HepG2 (cell line): Measurements from ENCODE around the gene SYCE3. TPM values are rescaled to one million over a fixed set of nuclear protein-coding genes. Genes with fewer than 3 reads are reported as not detected.
A peak's percentile ranks its signal among the peaks of the same experiment; 100 is the strongest.

Source experiments
- DPF2 ChIP-seq: sonication (generic); formaldehyde crosslinking; IDR thresholded peaks from 2 replicates; pipeline ENCODE4 v1.4.0; 2020; ENCODE audit warnings: mild to moderate bottlenecking, low read depth, missing genetic modification reagents, borderline replicate concordance
- GABPB1 ChIP-seq: IDR thresholded peaks from 2 replicates; pipeline ENCODE4 v1.6.1; 2016; ENCODE audit warnings: mild to moderate bottlenecking, missing genetic modification reagents, moderate library complexity, missing compliant biosample characterization
- GZF1 ChIP-seq: sonication (generic); formaldehyde crosslinking; IDR thresholded peaks from 2 replicates; pipeline ENCODE4 v1.5.1; 2020; ENCODE audit warnings: mild to moderate bottlenecking, missing genetic modification reagents
- HCFC1 ChIP-seq: fragments of 150-350 bp; IDR thresholded peaks from 2 replicates; pipeline ENCODE4 v1.6.1; 2014; ENCODE audit warnings: low read depth, low read length
- KLF11 ChIP-seq: IDR thresholded peaks from 2 replicates; pipeline ENCODE4 v1.6.1; 2016; ENCODE audit warnings: missing compliant biosample characterization
- LBX2 ChIP-seq: sonication (generic); formaldehyde crosslinking; IDR thresholded peaks from 2 replicates; pipeline ENCODE4 v1.5.0; 2020; ENCODE audit warnings: missing genetic modification reagents, mild to moderate bottlenecking, borderline replicate concordance
- MYC ChIP-seq: sonication (generic); formaldehyde crosslinking; IDR thresholded peaks from 2 replicates; pipeline ENCODE4 v1.9.0; 2021; ENCODE audit warnings: missing genetic modification reagents, borderline replicate concordance
- NFATC3 ChIP-seq: sonication (generic); formaldehyde crosslinking; IDR thresholded peaks from 2 replicates; pipeline ENCODE4 v1.5.1; 2020; ENCODE audit warnings: mild to moderate bottlenecking, missing genetic modification reagents
- PHF5A ChIP-seq: IDR thresholded peaks from one replicate; pipeline ENCODE4 v1.6.1; 2018; ENCODE audit warnings: low read depth, missing genetic modification reagents; ENCODE audit not compliant: unreplicated experiment
- REL ChIP-seq: sonication (generic); formaldehyde crosslinking; conservative IDR thresholded peaks from 2 replicates; pipeline ENCODE4 v1.8.0; 2022; ENCODE audit warnings: mild to moderate bottlenecking, missing genetic modification reagents, moderate library complexity
- RXRB ChIP-seq: IDR thresholded peaks from 2 replicates; pipeline ENCODE4 v1.6.1; 2016; ENCODE audit warnings: borderline replicate concordance, missing genetic modification reagents, missing compliant biosample characterization
- SAFB2 ChIP-seq: sonication (generic); formaldehyde crosslinking; IDR thresholded peaks from 2 replicates; pipeline ENCODE4 v1.5.1; 2020; ENCODE audit warnings: missing genetic modification reagents, low read depth, mild to moderate bottlenecking, borderline replicate concordance
- SOX13 ChIP-seq, 3 experiments: fragments of 450-650 bp in 1 of 3; sonication (generic) in 1 of 3; formaldehyde crosslinking in 1 of 3; IDR thresholded peaks in 2 of 3; conservative IDR thresholded peaks in 1 of 3; 2 replicates each; pipeline versions ENCODE4 v1.5.0 to v1.6.1; 2016 to 2020; ENCODE audit warnings: antibody characterized with exemption in 1 of 3, mild to moderate bottlenecking in 1 of 3, missing compliant biosample characterization in 1 of 3, missing genetic modification reagents in 1 of 3, moderate library complexity in 1 of 3
- SRSF1 ChIP-seq: fragments of 200-400 bp; formaldehyde crosslinking; optimal IDR thresholded peaks from 2 replicates; pipeline ENCODE3; 2017; ENCODE audit warnings: mild to moderate bottlenecking, low read depth, low read length, moderate library complexity
- TAF15 ChIP-seq: fragments of 200-400 bp; formaldehyde crosslinking; IDR thresholded peaks from one replicate; pipeline ENCODE4 v1.6.1; 2018; ENCODE audit warnings: mild to moderate bottlenecking, low read depth, low read length; ENCODE audit not compliant: poor library complexity, severe bottlenecking
- THAP7 ChIP-seq: sonication (generic); formaldehyde crosslinking; IDR thresholded peaks from 2 replicates; pipeline ENCODE4 v1.8.1; 2023; ENCODE audit warnings: mild to moderate bottlenecking, missing genetic modification reagents
- TRIM24 ChIP-seq: sonication (generic); formaldehyde crosslinking; IDR thresholded peaks from 2 replicates; pipeline ENCODE4 v1.8.0; 2022; ENCODE audit warnings: mild to moderate bottlenecking, missing genetic modification reagents
- ZBTB38 ChIP-seq: sonication (generic); formaldehyde crosslinking; IDR thresholded peaks from 2 replicates; pipeline ENCODE4 v1.5.1; 2020; ENCODE audit warnings: mild to moderate bottlenecking, missing genetic modification reagents
- ZNF124 ChIP-seq: sonication (generic); formaldehyde crosslinking; IDR thresholded peaks from 2 replicates; pipeline ENCODE4 v1.4.0; 2020; ENCODE audit warnings: missing genetic modification reagents
- ZNF205 ChIP-seq: IDR thresholded peaks from 2 replicates; pipeline ENCODE4 v1.6.1; 2018; ENCODE audit warnings: missing biosample characterization, missing genetic modification reagents
- ZNF282 ChIP-seq: fragments of 450-650 bp; IDR thresholded peaks from 2 replicates; pipeline ENCODE4 v1.6.1; 2018; ENCODE audit not compliant: partially characterized antibody
- ZNF556 ChIP-seq: sonication (generic); formaldehyde crosslinking; IDR thresholded peaks from 2 replicates; pipeline ENCODE4 v1.4.0; 2020; ENCODE audit warnings: mild to moderate bottlenecking, missing genetic modification reagents, borderline replicate concordance
- ZNF83 ChIP-seq: sonication (generic); formaldehyde crosslinking; IDR thresholded peaks from 2 replicates; pipeline ENCODE4 v1.4.0; 2020; ENCODE audit warnings: missing genetic modification reagents, mild to moderate bottlenecking, borderline replicate concordance
- polyA plus RNA-seq, 8 experiments: library from polyadenylated mRNA; depleted of rRNA in 3 of 8; stranded (reverse) in 7 of 8; unstranded in 1 of 8; fragments of >200 nt; fragmentation: Illumina TruSeq in 4 of 8; extraction: Trizol in 4 of 8; gene quantifications; 2 replicates each; pipeline versions ENCODE4 v1.2.1 to v1.2.3, GENCODE V29; 2011 to 2016; ENCODE audit warnings: low read depth in 4 of 8, missing spikeins in 1 of 8, mixed read lengths in 1 of 8; ENCODE audit not compliant: insufficient read depth in 1 of 8
- total RNA-seq, 5 experiments: library from RNA; depleted of rRNA; stranded (reverse); fragments of >200 nt; fragmentation: Illumina TruSeq; extraction: Trizol; gene quantifications; 2 replicates each; pipeline ENCODE4 v1.2.3, GENCODE V29; 2016; ENCODE audit warnings: low read depth in 1 of 5
- TF ChIP-seq, protein P1 (sequence below): sonication (generic); formaldehyde crosslinking; IDR thresholded peaks from 2 replicates; pipeline ENCODE4 v1.4.0; 2020; ENCODE audit warnings: missing genetic modification reagents, borderline replicate concordance
- TF ChIP-seq, protein P2 (sequence below): sonication (generic); formaldehyde crosslinking; IDR thresholded peaks from 2 replicates; pipeline ENCODE4 v1.4.0; 2020; ENCODE audit warnings: missing genetic modification reagents, borderline replicate concordance

SYCE3 gene
- total and polyA plus RNA-seq, 2 of the 13 experiments (the other 11 are each of a cell fraction or from before 2014, with no cell fraction given) = not detected

GRCh38 chr22:50529897-50530579, 32.7 kb downstream of the SYCE3 start, which contains the start of gene TYMP (continued):
- peak; percentile 13; the same call in 1 of the 2 replicates for TF ChIP-seq SAFB2
- TF ChIP-seq RXRB (CRISPR knock-in tag) = no peak; the same call in none of the 2 replicates
- no peak for TF ChIP-seq NFATC3 (CRISPR knock-in tag)
- TF ChIP-seq, protein P1, sequence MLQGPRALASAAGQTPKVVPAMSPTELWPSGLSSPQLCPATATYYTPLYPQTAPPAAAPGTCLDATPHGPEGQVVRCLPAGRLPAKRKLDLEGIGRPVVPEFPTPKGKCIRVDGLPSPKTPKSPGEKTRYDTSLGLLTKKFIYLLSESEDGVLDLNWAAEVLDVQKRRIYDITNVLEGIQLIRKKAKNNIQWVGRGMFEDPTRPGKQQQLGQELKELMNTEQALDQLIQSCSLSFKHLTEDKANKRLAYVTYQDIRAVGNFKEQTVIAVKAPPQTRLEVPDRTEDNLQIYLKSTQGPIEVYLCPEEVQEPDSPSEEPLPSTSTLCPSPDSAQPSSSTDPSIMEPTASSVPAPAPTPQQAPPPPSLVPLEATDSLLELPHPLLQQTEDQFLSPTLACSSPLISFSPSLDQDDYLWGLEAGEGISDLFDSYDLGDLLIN (CRISPR knock-in tag) = peak; percentile 95
- TF ChIP-seq, protein P2, sequence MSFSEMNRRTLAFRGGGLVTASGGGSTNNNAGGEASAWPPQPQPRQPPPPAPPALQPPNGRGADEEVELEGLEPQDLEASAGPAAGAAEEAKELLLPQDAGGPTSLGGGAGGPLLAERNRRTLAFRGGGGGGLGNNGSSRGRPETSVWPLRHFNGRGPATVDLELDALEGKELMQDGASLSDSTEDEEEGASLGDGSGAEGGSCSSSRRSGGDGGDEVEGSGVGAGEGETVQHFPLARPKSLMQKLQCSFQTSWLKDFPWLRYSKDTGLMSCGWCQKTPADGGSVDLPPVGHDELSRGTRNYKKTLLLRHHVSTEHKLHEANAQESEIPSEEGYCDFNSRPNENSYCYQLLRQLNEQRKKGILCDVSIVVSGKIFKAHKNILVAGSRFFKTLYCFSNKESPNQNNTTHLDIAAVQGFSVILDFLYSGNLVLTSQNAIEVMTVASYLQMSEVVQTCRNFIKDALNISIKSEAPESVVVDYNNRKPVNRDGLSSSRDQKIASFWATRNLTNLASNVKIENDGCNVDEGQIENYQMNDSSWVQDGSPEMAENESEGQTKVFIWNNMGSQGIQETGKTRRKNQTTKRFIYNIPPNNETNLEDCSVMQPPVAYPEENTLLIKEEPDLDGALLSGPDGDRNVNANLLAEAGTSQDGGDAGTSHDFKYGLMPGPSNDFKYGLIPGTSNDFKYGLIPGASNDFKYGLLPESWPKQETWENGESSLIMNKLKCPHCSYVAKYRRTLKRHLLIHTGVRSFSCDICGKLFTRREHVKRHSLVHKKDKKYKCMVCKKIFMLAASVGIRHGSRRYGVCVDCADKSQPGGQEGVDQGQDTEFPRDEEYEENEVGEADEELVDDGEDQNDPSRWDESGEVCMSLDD (CRISPR knock-in tag) = peak; percentile 70
- TF ChIP-seq SRSF1 = no peak
- no peak for TF ChIP-seq TAF15
- TF ChIP-seq LBX2 (CRISPR knock-in tag) = no peak
- TF ChIP-seq ZBTB38 (CRISPR knock-in tag) = peak; percentile 6
- no peak for TF ChIP-seq ZNF124 (CRISPR knock-in tag)
- no peak for TF ChIP-seq KLF11
- TF ChIP-seq DPF2 = no peak
- TF ChIP-seq TRIM24 (CRISPR knock-in tag) = 0 out of 2 replicates have a peak, but pooled peaks have one; percentile 27
- TF ChIP-seq MYC (CRISPR knock-in tag) = peak; percentile 94
- peak; percentile 5; the same call in 1 of the 2 replicates for TF ChIP-seq ZNF556
- 0 out of 2 replicates have a peak, but pooled peaks have one; percentile 44 for TF ChIP-seq ZNF205 (CRISPR knock-in tag)
- TF ChIP-seq SOX13 (IDR thresholded peaks at IDR 0.05) = no peak
- TF ChIP-seq SOX13 (CRISPR knock-in tag; conservative IDR thresholded peaks at IDR 0.05 in 1 of 2, IDR thresholded peaks at IDR 0.05 in 1 of 2) = no peak
- no peak for TF ChIP-seq ZNF282
- TF ChIP-seq REL (CRISPR knock-in tag) = no peak
- TF ChIP-seq GABPB1 = peak; percentile 71; the same call in 1 of the 2 replicates
- no peak for TF ChIP-seq HCFC1
- TF ChIP-seq GZF1 (CRISPR knock-in tag) = no peak; the same call in 1 of the 2 replicates
- no peak for TF ChIP-seq THAP7
- TF ChIP-seq PHF5A (CRISPR knock-in tag) = no peak
- no peak for TF ChIP-seq ZNF83 (CRISPR knock-in tag)
